Measurements from ENCODE around the gene TRHDE.

Gene TRHDE

GRCh38 chr12:72272091-72272661, at the start of gene TRHDE:
Gene TRHDE (plus strand): TSS chr12:72272370. CDS start chr12:72272644, 274 bp downstream.
- DNase-seq: no peak

- DNase-seq: no peak
Observed at GRCh38 chr12:72226510-72226909, 45.7 kb upstream of the TRHDE start.

GRCh38 chr12:72228424-72228823, 43.7 kb upstream of the TRHDE start:
- DNase-seq: no peak

- no peak for DNase-seq
Observed at GRCh38 chr12:72230589-72230988, 41.6 kb upstream of the TRHDE start.

GRCh38 chr12:72234886-72235285, 37.3 kb upstream of the TRHDE start:
- DNase-seq: no peak

GRCh38 chr12:72236071-72236705, 36.0 kb upstream of the TRHDE start:
- no peak for DNase-seq

GRCh38 chr12:72241552-72241951, 30.6 kb upstream of the TRHDE start:
- no peak for DNase-seq

- no peak for DNase-seq
Observed at GRCh38 chr12:72242946-72243345, 29.2 kb upstream of the TRHDE start.

GRCh38 chr12:72246370-72246769, 25.8 kb upstream of the TRHDE start:
- DNase-seq: no peak

GRCh38 chr12:72250346-72250745, 21.8 kb upstream of the TRHDE start:
- no peak for DNase-seq

- DNase-seq: no peak
Observed at GRCh38 chr12:72256725-72257124, 15.4 kb upstream of the TRHDE start.

GRCh38 chr12:72261885-72262284, 10.3 kb upstream of the TRHDE start:
- DNase-seq: no peak

- no peak for DNase-seq
Observed at GRCh38 chr12:72264548-72265175, 7.5 kb upstream of the TRHDE start.

GRCh38 chr12:72267974-72268373, 4.2 kb upstream of the TRHDE start:
- no peak for DNase-seq

- DNase-seq: no peak
Observed at GRCh38 chr12:72268386-72268785, 3.8 kb upstream of the TRHDE start.

GRCh38 chr12:72269491-72269890, 2.7 kb upstream of the TRHDE start:
- no peak for DNase-seq

GRCh38 chr12:72270246-72270645, 1.9 kb upstream of the TRHDE start:
- no peak for DNase-seq

GRCh38 chr12:72270961-72271360, 1.2 kb upstream of the TRHDE start:
- no peak for DNase-seq

GRCh38 chr12:72271451-72272090, 599 bp upstream of the TRHDE start:
- peak; percentile 17 for DNase-seq

GRCh38 chr12:72272731-72273498, 745 bp downstream of the TRHDE start:
- DNase-seq: no peak

- no peak for DNase-seq
Observed at GRCh38 chr12:72273499-72273837, 1.3 kb downstream of the TRHDE start.

GRCh38 chr12:72273851-72274351, 1.7 kb downstream of the TRHDE start:
- no peak for DNase-seq

GRCh38 chr12:72274931-72275330, 2.8 kb downstream of the TRHDE start:
- DNase-seq: no peak
